GM23248 (cell line): ENCODE measurements around the gene FSIP1.

Source experiments
- EZH2 ChIP-seq: fragments of 200-600 bp; sonication (generic); IDR thresholded peaks from 2 replicates; pipeline ENCODE4 v1.6.1; 2018; ENCODE audit warnings: antibody characterized with exemption, mild to moderate bottlenecking; ENCODE audit not compliant: insufficient read depth, poor library complexity, severe bottlenecking
- EZH2phosphoT487 ChIP-seq: fragments of 200-600 bp; sonication (generic); IDR thresholded peaks from 2 replicates; pipeline ENCODE4 v1.6.1; 2018; ENCODE audit warnings: antibody characterized with exemption, moderate library complexity, mild to moderate bottlenecking, low read depth; ENCODE audit not compliant: insufficient read depth

DNA sequence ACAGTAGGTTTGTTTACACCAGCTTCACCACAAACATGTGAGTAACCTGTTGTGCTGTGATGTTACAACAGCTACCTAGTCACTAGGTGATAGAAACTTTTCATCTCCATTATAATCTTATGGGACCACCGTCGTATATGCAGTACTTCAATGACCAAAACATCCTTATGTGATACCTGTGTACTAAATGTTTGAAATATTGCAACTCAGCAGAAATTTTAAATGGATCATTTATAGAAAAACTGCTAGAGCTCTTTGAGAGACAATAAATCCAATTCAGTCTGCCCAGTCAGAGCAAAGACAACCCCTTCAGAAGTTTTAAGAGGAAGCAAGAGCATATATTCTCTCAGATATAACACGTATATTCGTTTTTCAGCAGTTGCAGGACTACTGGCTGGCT lies 128.3 kb downstream of the FSIP1 start:
- TF ChIP-seq EZH2phosphoT487 (no peak), EZH2 (no peak)
